NCI-H526 treated with DMSO at 0.1 percent for 48 hours (cell line): ENCODE data around the gene PPM1H.
"Not testable (repeated sequence)": the region's sequence is repeated elsewhere in the genome, so short reads cannot be mapped to it uniquely, and the experiment has no call there.

ENCODE experiments used
- DNase-seq: peaks from one replicate; lab custom pipeline; 2025; lab: John Stamatoyannopoulos, UW

Gene PPM1H, protein sequence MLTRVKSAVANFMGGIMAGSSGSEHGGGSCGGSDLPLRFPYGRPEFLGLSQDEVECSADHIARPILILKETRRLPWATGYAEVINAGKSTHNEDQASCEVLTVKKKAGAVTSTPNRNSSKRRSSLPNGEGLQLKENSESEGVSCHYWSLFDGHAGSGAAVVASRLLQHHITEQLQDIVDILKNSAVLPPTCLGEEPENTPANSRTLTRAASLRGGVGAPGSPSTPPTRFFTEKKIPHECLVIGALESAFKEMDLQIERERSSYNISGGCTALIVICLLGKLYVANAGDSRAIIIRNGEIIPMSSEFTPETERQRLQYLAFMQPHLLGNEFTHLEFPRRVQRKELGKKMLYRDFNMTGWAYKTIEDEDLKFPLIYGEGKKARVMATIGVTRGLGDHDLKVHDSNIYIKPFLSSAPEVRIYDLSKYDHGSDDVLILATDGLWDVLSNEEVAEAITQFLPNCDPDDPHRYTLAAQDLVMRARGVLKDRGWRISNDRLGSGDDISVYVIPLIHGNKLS

DNA sequence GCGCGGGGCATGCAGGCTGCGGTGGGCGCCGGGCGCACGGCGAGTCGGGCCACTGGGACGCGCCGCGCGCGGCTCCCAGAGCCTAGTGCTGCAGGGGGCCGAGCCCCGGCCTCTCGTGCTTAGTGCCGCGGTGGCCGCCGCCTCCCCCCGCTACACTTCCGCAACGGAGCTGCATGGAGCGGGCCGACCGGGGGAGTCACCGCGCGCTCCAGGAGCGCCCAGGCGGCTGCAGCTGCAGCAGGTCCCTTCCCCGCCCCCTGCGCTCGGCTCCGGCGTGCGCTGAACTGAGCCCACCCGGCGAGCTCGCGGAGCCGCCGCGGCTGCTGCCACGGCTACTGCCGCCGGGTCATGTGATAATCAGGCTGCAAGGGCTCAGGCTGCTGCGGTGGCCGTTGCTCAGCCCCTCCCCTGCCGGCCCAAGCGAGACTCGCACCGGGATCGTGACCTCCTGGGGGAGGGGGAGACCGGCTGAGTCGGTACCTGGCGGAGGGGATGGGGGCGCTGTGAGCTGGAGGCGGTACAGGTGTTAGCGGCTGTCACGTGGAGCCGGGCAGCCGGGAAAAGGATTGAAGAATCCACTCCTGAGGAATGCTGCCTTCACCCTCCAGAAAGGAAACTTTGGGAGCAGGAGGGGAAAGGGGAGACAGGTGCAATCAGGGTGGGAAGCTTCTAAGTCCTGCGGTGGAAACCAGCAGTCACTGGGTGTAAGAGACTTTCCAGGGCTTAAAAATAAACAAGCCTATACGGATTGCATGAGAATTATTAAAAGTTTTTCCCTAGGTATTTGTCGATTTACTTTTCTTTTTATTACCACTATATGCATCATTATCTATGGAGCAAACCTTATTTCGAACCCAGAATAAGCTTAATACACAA lies at the start of gene PPM1H:
Gene PPM1H (minus strand): TSS at position 352 of the 876 bp plus-strand sequence. CDS start 414 bp downstream, outside the sequence.
- DNase-seq = peak; percentile 92

DNA sequence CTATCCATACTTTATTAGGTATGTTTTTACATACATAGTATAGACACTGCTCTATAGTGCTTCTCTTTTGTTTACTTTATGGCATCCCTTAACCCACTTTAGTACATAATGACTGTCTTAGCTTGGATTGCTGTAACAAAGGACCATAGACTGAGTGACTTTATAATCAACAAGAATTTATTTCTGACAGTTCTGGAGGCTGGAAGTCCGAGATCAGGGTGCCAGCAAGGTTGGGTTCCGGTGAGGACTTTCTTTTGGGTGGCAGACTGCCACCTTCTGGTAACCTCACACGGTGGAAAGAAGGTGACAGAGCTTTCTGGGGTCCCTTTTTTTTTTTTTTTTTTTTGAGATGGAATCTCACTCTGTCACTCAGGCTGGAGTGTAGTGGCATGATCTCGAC lies 48.6 kb upstream of the PPM1H start:
- no peak for DNase-seq

DNA sequence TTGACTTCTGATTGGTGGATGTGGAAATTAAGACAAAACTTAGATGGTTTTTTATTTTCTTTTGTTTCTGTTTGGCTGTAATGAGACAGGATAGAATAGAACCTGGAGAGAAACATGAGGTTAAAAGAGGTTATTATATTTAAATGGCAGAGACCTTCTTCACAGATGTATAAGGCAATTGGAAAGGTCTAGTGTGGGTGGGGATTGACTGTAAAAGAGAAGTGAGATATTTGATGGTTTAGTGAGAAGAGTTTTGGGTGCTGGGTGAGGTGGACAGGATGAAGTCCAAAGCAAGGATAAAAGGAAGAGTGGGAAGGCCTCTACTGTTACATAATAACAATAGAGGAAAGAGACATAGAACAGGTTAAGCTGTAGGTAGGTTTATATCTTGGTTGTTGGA lies 43.8 kb upstream of the PPM1H start:
- no peak for DNase-seq

DNA sequence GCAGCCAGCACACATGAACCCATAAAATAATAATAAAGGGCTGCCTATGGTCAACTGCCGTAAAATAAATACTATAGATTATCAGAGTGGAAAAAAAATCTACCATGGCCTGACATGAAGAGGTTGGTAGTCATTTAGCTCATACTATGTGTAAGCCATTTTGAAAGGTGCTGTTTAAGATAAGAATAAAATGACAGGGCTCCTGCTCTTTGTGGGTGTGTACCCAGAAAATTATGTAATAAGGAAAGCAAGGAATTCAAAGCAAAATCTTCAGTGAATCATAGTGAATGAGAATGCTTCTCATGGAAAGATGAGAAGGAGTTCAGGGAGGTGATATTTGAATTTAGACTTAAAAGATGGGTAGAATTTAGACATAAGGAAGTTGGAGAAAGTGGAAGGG lies 42.9 kb upstream of the PPM1H start:
- no peak for DNase-seq

DNA sequence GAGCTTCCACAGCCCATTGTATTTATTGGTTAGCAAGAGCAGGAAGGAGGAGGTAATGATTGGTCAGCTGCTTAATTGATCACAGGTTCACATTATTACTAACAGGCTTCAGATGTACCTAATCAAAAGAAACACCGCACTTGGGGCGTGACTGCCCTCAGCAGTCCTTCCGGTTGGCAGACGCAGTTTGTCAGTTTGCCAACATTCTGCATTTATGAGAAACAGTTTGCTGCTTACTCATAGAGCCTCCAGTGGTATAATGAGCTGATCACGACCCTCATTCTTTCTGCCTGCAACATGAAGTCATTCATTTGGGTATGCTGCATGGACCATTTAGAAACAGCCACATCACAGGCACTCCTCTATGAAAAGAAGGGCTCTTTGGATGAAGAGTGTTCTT lies 42.5 kb upstream of the PPM1H start:
- DNase-seq = no peak

DNA sequence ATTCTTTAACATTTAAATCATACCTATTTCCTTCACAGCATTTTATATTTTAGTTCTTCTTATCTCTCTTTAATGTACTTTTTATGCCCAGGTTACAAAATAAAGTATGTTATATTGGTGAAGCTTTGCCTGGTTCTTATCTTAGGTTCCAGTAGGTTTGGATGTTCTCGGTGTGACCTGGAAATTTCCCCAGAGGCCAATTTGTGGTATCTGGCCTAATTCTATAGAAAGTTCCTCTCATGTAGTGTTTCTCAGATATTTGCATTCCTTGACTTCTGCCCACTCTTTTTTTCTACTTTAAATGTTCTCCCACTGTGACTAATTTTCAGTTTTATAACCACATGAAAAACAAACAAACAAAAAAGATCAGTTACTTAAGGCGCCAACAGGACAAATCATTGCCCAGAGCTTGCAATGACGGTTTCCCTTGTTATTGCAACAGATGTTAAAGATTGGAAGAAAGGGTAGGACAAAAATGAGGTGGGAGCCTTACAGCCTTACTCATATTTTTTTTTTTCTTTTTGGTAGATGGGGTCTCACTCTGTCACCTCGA lies 41.2 kb upstream of the PPM1H start:
- no peak for DNase-seq

DNA sequence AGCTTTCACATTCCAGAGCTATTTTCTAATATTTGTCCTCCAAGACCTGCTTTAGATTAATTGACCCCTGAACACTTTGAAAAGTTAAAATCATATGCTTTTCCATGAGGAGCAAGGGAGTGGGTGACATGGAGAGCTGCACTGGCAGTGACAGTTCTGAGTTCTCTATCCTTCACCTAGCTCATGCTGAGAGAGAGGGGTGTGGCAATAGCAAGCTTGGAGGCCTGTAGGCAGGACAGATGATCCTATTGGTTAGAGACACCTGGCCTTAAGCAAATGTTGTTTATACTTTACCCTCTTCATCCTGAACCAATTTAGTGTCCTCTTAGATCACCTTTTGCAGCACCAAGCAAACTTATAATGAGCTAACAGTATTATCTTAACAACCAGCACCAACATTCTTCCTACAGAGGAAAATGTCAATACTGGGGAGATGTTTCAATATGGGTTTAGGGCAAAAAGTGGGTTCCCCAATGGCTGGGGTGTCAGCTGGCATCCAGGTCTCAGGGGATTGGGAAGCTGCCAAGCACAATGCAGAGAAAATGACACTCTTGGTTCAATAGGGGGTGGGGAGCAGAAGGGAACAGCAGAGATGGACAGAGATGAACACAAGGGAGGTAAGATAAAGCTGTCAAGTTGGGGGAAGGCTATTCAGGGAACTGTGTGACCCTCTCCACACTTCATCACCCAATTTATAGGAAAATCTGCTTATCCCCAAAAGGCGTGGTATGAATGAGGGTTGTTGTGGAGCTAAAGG lies 37.0 kb upstream of the PPM1H start:
- DNase-seq = no peak

DNA sequence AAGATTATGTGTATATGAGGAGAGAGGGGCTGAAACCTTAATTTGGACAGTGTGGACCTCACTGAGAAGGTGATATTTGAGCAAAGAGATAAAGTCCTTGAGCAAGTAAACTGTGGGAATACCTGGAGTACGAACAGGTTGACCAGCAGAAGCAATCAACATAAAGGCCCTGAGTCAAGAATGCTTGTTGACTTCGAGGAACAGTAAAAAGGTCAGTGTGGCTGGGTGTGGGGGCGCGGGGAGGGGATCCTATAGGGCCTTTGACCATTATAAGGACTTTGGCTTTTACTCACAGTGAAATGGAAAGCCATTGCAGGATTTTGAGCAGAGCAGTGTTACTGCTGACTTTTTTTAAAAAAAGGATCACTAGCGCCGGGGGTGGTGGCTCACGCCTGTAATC lies 34.7 kb upstream of the PPM1H start:
- no peak for DNase-seq

DNA sequence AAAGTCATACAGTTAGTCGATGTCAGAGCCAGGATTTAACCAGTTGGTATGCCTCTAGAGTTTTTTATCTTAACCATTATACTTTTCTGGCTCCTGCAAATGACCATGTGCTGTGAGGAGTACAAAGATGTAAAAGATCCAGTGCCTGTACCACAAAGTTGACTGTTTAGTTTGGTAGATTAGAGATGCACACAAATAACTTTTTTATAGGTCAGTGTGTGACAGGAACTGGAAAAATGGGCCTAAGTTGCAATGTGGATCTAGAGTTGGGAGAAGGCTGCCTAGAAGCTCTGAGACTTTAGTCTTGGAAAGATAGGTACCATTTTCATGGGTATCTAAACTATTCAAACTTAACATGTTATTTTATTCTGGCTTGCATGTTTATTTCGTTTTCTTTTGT lies 32.8 kb upstream of the PPM1H start:
- no peak for DNase-seq

DNA sequence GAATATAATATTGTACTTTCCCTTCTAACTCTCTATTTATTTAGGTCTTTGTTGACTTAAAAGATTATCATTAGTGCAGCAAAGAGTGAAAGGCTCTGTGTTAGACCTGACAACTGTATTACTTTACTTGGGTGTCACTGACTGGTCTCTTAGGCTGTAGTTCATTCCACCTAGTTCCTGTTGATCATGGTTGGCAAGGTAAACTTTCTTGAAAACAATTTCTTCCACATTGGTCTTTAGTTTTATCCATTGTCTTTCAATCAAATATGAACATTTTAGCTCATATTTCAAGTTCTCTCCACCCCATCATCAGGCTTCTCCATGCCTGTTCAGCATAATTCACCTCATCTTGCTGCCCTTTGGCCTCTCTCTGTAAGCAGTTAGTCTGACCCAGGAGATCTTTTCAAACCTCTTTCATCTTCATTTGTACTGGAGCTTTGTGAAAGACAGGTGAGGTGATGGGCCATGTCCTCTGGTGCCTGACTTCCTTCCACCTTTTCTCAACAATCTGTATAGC lies 32.1 kb upstream of the PPM1H start:
- DNase-seq = no peak

DNA sequence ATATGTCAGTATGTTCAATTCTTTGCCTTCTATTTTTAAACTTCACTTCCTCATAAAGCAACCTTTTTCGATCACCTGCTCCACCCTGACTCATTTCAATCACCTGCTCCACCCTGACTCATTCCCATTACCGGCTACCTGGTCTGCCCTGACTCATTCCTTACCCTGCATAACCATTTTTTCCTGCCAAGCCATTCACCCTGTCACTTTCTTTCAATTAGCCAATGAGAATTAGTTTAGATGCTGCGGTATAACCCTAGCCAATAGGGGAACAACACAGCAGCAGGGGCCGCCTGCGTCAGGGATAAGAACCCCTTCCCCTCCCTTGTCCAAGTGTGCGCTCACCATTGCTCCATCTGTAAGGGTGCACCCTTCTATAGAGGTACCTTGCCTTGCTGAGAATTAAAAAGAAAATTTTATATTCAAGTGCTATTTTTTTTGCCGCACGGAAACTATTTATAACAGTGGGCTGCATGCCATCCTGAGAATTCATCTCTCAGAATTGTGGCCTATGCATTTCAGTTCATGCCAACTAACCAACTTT lies 31.6 kb upstream of the PPM1H start:
- not testable (repeated sequence) for DNase-seq

DNA sequence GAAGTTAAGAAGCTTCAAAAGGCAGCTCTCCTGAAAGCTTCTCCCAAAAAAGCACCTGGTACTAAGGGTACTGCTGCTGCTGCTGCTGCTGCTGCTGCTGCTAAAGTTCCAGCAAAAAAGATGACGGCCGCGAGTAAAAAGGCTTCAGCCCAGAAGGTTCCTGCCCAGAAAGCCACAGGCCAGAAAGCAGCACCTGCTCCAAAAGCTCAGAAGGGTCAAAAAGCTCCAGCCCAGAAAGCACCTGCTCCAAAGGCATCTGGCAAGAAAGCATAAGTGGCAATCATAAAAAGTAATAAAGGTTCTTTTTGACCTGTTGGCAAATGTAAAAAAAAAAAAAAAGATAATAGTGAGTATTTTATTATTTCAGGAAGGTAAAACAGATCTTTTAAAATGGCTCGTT lies 30.8 kb upstream of the PPM1H start:
- not testable (repeated sequence) for DNase-seq

DNA sequence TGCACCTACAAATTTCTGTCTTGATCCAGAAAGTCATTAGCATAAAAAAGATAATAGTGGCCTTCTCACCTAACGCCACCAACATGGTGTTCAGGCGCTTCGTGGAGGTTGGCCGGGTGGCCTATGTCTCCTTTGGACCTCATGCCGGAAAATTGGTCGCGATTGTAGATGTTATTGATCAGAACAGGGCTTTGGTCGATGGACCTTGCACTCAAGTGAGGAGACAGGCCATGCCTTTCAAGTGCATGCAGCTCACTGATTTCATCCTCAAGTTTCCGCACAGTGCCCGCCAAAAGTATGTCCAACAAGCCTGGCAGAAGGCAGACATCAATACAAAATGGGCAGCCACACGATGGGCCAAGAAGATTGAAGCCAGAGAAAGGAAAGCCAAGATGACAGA lies 30.3 kb upstream of the PPM1H start:
- not testable (repeated sequence) for DNase-seq

DNA sequence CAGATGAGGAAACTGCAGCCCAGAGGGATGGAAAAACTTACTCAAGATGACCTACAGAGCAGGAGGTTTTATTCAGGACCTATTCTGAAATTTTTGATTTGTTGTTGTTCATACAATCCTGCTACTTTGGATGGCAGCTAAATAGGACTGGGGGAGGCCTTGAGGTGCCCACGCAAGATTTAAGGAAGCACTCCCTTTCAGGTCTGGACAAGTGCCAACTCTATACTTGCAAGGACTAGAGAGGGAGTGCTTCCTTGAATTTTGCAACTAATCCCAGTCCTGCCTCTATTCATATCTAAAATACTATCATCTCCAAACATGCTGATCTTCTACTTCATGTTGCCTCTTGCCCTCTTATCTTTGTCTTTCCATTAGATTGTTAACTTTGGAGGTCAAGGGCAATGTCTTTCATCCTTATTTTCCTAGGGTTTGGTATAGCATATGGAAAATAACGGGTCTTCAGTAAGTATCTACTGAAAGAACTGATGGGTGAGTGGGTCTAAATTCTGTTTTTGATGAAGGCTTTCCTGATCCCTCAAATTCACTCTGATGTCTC lies 28.6 kb upstream of the PPM1H start:
- no peak for DNase-seq

DNA sequence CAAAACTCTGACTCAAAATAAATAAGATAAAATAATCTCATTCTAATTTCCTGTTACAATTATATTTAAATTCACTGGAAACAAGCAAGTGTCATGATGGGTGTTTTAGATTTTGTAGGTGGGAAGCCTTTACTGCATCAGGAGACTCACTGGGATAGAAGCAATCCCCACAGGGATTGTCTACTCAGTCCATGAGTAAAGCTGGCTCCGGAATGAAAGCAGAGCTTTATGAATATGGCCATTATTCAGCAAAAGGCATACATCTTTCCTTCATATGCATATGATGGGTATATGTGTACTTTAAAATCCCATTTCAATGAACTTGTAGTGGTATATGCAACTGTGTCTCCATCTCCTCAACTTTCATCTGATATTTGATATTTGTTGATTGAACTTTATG lies 25.4 kb upstream of the PPM1H start:
- DNase-seq = no peak

DNA sequence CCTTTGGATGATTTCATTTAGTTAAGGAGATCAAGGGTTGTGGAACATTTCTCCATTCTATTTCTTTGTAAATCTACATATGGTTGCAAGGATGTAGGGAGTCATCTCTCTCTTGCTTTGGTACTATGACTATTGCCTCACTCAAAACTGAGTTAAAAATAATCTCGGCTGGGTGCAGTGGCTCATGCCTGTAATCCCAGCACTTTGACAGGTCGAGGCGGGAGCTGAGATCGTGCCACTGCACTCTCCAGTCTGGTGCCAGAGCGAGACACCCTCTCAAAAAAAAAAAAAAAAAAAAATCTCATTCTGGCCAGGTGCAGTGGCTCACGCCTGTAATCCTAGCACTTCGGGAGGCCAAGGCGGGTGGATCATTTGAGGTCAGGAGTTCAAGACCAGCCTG lies 24.8 kb upstream of the PPM1H start:
- no peak for DNase-seq

DNA sequence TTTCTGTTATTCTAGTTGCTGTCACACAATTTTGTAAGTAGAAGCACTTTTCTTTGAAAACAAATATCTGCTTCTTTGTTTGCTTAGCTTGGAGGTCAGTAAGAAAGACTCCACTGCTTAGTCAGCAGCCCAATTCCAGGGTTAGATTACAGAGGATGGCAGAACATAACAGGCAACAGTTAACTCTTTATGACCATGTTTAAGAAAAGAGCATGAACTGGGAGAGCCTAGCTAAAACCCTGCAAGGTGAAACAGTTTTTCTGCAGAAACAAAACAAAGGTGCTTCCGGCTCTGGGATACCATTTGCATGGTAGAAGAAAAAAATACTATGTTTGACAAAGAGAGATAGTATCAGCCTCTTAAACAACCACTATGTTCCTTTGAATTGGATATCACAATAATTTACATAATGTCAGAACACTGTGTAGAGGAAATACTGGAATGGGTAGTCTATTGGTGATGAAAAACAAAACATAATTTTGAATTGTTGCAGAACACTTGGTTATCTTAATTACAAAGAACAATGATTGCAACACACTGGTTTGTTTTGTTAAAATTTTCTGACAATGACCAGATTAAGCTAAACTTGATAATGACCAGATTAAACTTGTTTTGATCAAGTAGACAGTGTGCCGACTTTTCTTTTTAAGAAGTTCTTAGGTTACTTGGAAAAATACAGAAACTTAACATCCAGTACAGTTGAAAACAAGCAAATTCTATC lies 22.4 kb upstream of the PPM1H start:
- DNase-seq = peak; percentile 65

DNA sequence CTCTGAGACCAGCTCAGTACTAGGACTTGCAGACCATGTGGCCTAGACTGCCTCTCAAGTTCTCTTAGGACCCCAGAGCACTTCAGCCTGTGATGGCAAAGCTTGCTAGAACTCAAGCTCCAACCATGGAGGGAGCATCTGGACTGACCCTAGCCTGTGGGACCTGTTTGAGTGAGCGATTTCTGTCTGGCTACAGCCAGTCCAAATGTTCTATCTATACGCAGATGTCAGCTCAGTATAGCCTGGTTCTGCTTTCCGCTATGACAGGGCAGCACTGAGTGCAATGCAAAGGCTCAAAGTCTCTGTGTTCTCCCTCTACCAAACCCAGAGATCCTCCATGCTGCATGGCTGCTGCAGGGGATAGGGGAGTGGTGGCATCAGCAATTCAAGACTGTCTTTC lies 20.7 kb upstream of the PPM1H start:
- no peak for DNase-seq

DNA sequence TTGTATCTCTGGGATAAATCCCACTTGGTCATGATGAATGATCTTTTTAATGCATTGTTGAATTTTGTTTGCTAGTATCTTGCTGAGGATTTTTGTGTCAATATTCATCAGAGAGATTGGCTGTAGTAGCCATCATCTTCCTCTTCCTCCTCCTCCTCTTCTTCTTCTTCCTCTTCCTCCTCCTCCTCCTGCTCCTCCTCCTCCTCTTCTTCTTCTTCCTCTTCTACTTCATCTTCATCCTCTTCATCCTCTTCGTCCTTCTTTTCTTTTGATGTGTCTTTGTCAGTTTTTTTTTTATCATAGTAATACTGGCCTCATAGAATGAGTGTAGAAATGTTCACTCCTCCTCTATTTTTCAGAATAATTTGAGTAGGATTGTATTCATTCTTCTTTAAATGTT lies 15.4 kb upstream of the PPM1H start:
- no peak for DNase-seq

DNA sequence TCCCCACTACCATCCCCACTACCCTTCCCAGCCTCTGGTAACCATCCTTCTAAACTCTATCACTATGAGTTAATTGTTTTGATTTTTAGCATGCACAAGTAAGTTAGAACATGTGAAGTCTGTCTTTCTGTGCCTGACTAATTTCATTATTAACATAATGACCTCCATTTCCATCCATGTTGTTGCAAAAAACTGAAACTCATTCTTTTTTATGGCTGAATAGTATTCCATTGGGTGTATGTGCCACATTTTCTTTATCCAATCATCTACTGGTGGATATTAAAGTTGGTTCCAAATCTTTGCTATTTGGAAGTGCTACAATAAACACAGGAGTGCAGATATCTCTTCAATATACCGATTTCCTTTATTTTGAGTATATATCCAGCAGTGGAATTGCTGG lies 13.2 kb upstream of the PPM1H start:
- no peak for DNase-seq
